ENCODE results near the gene PLAAT3.

DNA sequence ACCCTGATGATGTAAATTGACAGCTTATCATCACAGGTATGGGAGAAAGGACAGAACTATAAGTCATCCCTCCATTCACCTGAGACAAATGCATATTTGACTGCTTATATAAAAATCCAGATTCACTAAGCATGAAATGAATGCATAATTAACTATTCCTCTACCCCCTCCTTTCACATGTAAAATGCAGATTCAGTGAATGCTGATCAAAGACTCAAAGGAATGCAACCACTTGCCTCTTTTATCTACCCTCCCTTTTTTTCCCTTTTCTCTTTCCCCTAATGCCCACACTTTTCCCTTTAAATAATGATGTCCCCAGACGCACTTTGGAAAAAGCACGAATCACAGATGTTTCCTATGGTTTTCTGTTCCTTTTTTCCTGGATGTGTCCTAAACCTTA, 82.1 kb downstream of the PLAAT3 start:
- TF ChIP-seq, protein P1, sequence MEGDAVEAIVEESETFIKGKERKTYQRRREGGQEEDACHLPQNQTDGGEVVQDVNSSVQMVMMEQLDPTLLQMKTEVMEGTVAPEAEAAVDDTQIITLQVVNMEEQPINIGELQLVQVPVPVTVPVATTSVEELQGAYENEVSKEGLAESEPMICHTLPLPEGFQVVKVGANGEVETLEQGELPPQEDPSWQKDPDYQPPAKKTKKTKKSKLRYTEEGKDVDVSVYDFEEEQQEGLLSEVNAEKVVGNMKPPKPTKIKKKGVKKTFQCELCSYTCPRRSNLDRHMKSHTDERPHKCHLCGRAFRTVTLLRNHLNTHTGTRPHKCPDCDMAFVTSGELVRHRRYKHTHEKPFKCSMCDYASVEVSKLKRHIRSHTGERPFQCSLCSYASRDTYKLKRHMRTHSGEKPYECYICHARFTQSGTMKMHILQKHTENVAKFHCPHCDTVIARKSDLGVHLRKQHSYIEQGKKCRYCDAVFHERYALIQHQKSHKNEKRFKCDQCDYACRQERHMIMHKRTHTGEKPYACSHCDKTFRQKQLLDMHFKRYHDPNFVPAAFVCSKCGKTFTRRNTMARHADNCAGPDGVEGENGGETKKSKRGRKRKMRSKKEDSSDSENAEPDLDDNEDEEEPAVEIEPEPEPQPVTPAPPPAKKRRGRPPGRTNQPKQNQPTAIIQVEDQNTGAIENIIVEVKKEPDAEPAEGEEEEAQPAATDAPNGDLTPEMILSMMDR (IDR thresholded peaks at IDR 0.05; ENCODE audit: insufficient read depth, low read depth, low read length) = no peak
- TF ChIP-seq EZH2 (IDR thresholded peaks at IDR 0.05; ENCODE audit: insufficient read depth, low read length) = no peak
